Effector CD4-positive, alpha-beta T cell (primary cell): ENCODE measurements around the gene RGS7.
"Not testable (repeated sequence)": the region's sequence is repeated elsewhere in the genome, so short reads cannot be mapped to it uniquely, and the experiment has no call there.

Source experiments
- DNase-seq: peaks from one replicate; pipeline ENCODE4 v3.0.0-alpha.2; 2020

RGS7 gene

GRCh38 chr1:241131636-241132194 lies 225.3 kb downstream of the RGS7 start:
- DNase-seq = no peak

- no peak for DNase-seq
Observed at GRCh38 chr1:241130881-241131280, 226.1 kb downstream of the RGS7 start.

- no peak for DNase-seq
Observed at GRCh38 chr1:241129207-241129960, 227.6 kb downstream of the RGS7 start.

- DNase-seq = no peak
Observed at GRCh38 chr1:241125286-241125685, 231.7 kb downstream of the RGS7 start.

- no peak for DNase-seq
Observed at GRCh38 chr1:241118049-241118448, 239.0 kb downstream of the RGS7 start.

- no peak for DNase-seq
Observed at GRCh38 chr1:241115784-241116183, 241.2 kb downstream of the RGS7 start.

- DNase-seq = no peak
Observed at GRCh38 chr1:241114699-241115233, 242.2 kb downstream of the RGS7 start.

- no peak for DNase-seq
Observed at GRCh38 chr1:241113557-241113956, 243.4 kb downstream of the RGS7 start.

GRCh38 chr1:241109039-241109438 lies 248.0 kb downstream of the RGS7 start:
- DNase-seq = no peak

- no peak for DNase-seq
Observed at GRCh38 chr1:241105147-241105546, 251.9 kb downstream of the RGS7 start.

- DNase-seq = no peak
Observed at GRCh38 chr1:241102664-241103063, 254.3 kb downstream of the RGS7 start.

- DNase-seq = no peak
Observed at GRCh38 chr1:241101622-241102021, 255.4 kb downstream of the RGS7 start.

- DNase-seq = no peak
Observed at GRCh38 chr1:241097479-241097878, 259.5 kb downstream of the RGS7 start.

- DNase-seq = no peak
Observed at GRCh38 chr1:241096982-241097381, 260.0 kb downstream of the RGS7 start.

- no peak for DNase-seq
Observed at GRCh38 chr1:241095847-241096246, 261.2 kb downstream of the RGS7 start.

- no peak for DNase-seq
Observed at GRCh38 chr1:241090798-241091197, 266.2 kb downstream of the RGS7 start.

GRCh38 chr1:241089066-241089465 lies 267.9 kb downstream of the RGS7 start:
- not testable (repeated sequence) for DNase-seq

GRCh38 chr1:241088075-241088474 lies 268.9 kb downstream of the RGS7 start:
- DNase-seq = not testable (repeated sequence)

- no peak for DNase-seq
Observed at GRCh38 chr1:241086686-241087085, 270.3 kb downstream of the RGS7 start.

- DNase-seq = no peak
Observed at GRCh38 chr1:241083285-241083684, 273.7 kb downstream of the RGS7 start.

GRCh38 chr1:241081473-241081872 lies 275.5 kb downstream of the RGS7 start:
- no peak for DNase-seq

- DNase-seq = no peak
Observed at GRCh38 chr1:241079459-241079858, 277.5 kb downstream of the RGS7 start.

- DNase-seq = no peak
Observed at GRCh38 chr1:241079047-241079446, 278.0 kb downstream of the RGS7 start.

GRCh38 chr1:241077386-241078147 lies 279.4 kb downstream of the RGS7 start:
- no peak for DNase-seq
